HEK293 (cell line): ENCODE data around the gene LRRC72.

Experiments used
- CTCF ChIA-PET: fragments of 350-600 bp; formaldehyde crosslinking; extraction: SDS; loops from one replicate; lab custom pipeline; 2021; ENCODE audit warnings: antibody characterized with exemption; lab: Yijun Ruan, JAX
- POLR2A ChIA-PET: fragments of 300-600 bp; formaldehyde crosslinking; extraction: SDS; loops from one replicate; lab custom pipeline; 2020; ENCODE audit warnings: antibody characterized with exemption, inconsistent platforms; lab: Yijun Ruan, JAX
- H3K27ac ChIP-seq: fragments of 200-500 bp; sonication (Bioruptor generic); 2 replicates; pipeline ENCODE4 v1.5.1; 2014; ENCODE audit warnings: low read depth, low read length, control low read depth, inconsistent platforms; ENCODE audit errors: extremely low read depth
- H3K36me3 ChIP-seq, 2 experiments: fragments of 200-500 bp in 1 of 2; sonication (Bioruptor generic) in 1 of 2; 1 replicate in 1 of 2; 2 replicates in 1 of 2; pipeline ENCODE4 v1.5.1; 2014 to 2017; ENCODE audit warnings: inconsistent platforms in 2 of 2, low read length in 2 of 2; ENCODE audit not compliant: control insufficient read depth in 2 of 2, insufficient read depth in 1 of 2
- H3K4me1 ChIP-seq: fragments of 200-500 bp; sonication (Bioruptor generic); 2 replicates; pipeline ENCODE4 v1.5.1; 2014; ENCODE audit warnings: mild to moderate bottlenecking, low read length, inconsistent platforms; ENCODE audit not compliant: control insufficient read depth, insufficient read depth
- H3K4me3 ChIP-seq: 2 replicates; pipeline ENCODE4 v1.5.1; 2011; ENCODE audit warnings: low read depth, mild to moderate bottlenecking, control low read depth, low read length, moderate library complexity
- H3K9me3 ChIP-seq: fragments of 200-500 bp; sonication (Bioruptor generic); 2 replicates; pipeline ENCODE4 v1.5.1; 2014; ENCODE audit warnings: low read depth, low read length, inconsistent platforms; ENCODE audit not compliant: control insufficient read depth, insufficient read depth
- KLF8 ChIP-seq: fragments of 450-650 bp; formaldehyde crosslinking; IDR thresholded peaks from 2 replicates; pipeline ENCODE4 v1.5.1; 2016; ENCODE audit warnings: missing biosample characterization, missing genetic modification characterization
- MYNN ChIP-seq: fragments of 450-650 bp; formaldehyde crosslinking; IDR thresholded peaks from 2 replicates; pipeline ENCODE4 v1.5.1; 2016; ENCODE audit warnings: missing biosample characterization, missing genetic modification characterization, borderline replicate concordance
- OVOL3 ChIP-seq: fragments of 450-650 bp; formaldehyde crosslinking; IDR thresholded peaks from 2 replicates; pipeline ENCODE4 v1.5.1; 2016; ENCODE audit warnings: missing biosample characterization, missing genetic modification characterization
- SCRT2 ChIP-seq: fragments of 450-650 bp; formaldehyde crosslinking; IDR thresholded peaks from 2 replicates; pipeline ENCODE4 v1.5.1; 2016; ENCODE audit warnings: missing biosample characterization, missing genetic modification characterization
- SETDB1 ChIP-seq: IDR thresholded peaks from one replicate; pipeline ENCODE4 v1.6.1; 2017; ENCODE audit warnings: mild to moderate bottlenecking, low read length, moderate library complexity, mixed read lengths; ENCODE audit not compliant: insufficient read length
- ZBTB7A ChIP-seq: fragments of 450-650 bp; formaldehyde crosslinking; IDR thresholded peaks from 2 replicates; pipeline ENCODE4 v1.5.1; 2016; ENCODE audit warnings: low read depth, missing biosample characterization, missing genetic modification characterization
- ZNF112 ChIP-seq: fragments of 450-650 bp; formaldehyde crosslinking; IDR thresholded peaks from 2 replicates; pipeline ENCODE4 v1.5.0; 2017; ENCODE audit warnings: missing biosample characterization, missing genetic modification characterization
- ZNF121 ChIP-seq: fragments of 450-650 bp; formaldehyde crosslinking; IDR thresholded peaks from 2 replicates; pipeline ENCODE4 v1.5.1; 2016; ENCODE audit warnings: missing biosample characterization, missing genetic modification characterization
- ZNF133 ChIP-seq: fragments of 450-650 bp; formaldehyde crosslinking; IDR thresholded peaks from 2 replicates; pipeline ENCODE4 v1.5.1; 2016; ENCODE audit warnings: missing biosample characterization, missing genetic modification characterization
- ZNF157 ChIP-seq: fragments of 450-650 bp; formaldehyde crosslinking; IDR thresholded peaks from 2 replicates; pipeline ENCODE4 v1.5.1; 2016; ENCODE audit warnings: missing biosample characterization, missing genetic modification characterization
- ZNF366 ChIP-seq: fragments of 450-650 bp; formaldehyde crosslinking; conservative IDR thresholded peaks from 2 replicates; pipeline ENCODE4 v1.5.1; 2016; ENCODE audit warnings: missing biosample characterization, missing genetic modification characterization
- ZNF394 ChIP-seq: fragments of 450-650 bp; formaldehyde crosslinking; IDR thresholded peaks from 2 replicates; pipeline ENCODE4 v1.5.1; 2016; ENCODE audit warnings: missing biosample characterization, missing genetic modification characterization, mild to moderate bottlenecking, moderate library complexity, borderline replicate concordance
- ZNF48 ChIP-seq: fragments of 450-650 bp; formaldehyde crosslinking; IDR thresholded peaks from 2 replicates; pipeline ENCODE4 v1.5.1; 2016; ENCODE audit warnings: missing biosample characterization, missing genetic modification characterization
- ZNF521 ChIP-seq: fragments of 450-650 bp; formaldehyde crosslinking; IDR thresholded peaks from 2 replicates; pipeline ENCODE4 v1.5.1; 2017; ENCODE audit warnings: missing biosample characterization, mild to moderate bottlenecking, missing genetic modification characterization
- ZNF555 ChIP-seq: fragments of 450-650 bp; formaldehyde crosslinking; conservative IDR thresholded peaks from 2 replicates; pipeline ENCODE4 v1.5.1; 2017; ENCODE audit warnings: missing biosample characterization, mild to moderate bottlenecking, missing genetic modification characterization, inconsistent platforms
- ZNF558 ChIP-seq: fragments of 450-650 bp; formaldehyde crosslinking; IDR thresholded peaks from 2 replicates; pipeline ENCODE4 v1.5.1; 2016; ENCODE audit warnings: missing biosample characterization, missing genetic modification characterization
- ZNF623 ChIP-seq: fragments of 450-650 bp; formaldehyde crosslinking; IDR thresholded peaks from 2 replicates; pipeline ENCODE4 v1.5.1; 2016; ENCODE audit warnings: missing biosample characterization, missing genetic modification characterization
- ZNF658 ChIP-seq: fragments of 450-650 bp; formaldehyde crosslinking; IDR thresholded peaks from 2 replicates; pipeline ENCODE4; 2016; ENCODE audit warnings: missing biosample characterization, missing genetic modification characterization
- ZNF707 ChIP-seq: fragments of 450-650 bp; formaldehyde crosslinking; IDR thresholded peaks from 2 replicates; pipeline ENCODE4 v1.5.1; 2016; ENCODE audit warnings: missing biosample characterization, missing genetic modification characterization
- ZNF747 ChIP-seq: fragments of 450-650 bp; formaldehyde crosslinking; IDR thresholded peaks from 2 replicates; pipeline ENCODE4 v1.5.1; 2016; ENCODE audit warnings: missing biosample characterization, missing genetic modification characterization
- ZNF837 ChIP-seq: fragments of 450-650 bp; formaldehyde crosslinking; IDR thresholded peaks from 2 replicates; pipeline ENCODE4 v1.5.1; 2016; ENCODE audit warnings: missing biosample characterization, missing genetic modification characterization
- TF ChIP-seq, protein P1 (sequence below): fragments of 450-650 bp; formaldehyde crosslinking; IDR thresholded peaks from 2 replicates; pipeline ENCODE4 v1.5.1; 2016; ENCODE audit warnings: missing biosample characterization, missing genetic modification characterization
- TF ChIP-seq, protein P2 (sequence below): fragments of 450-650 bp; formaldehyde crosslinking; IDR thresholded peaks from 2 replicates; pipeline ENCODE4 v1.5.1; 2016; ENCODE audit warnings: missing biosample characterization, missing genetic modification characterization
- TF ChIP-seq, protein P3 (sequence below): fragments of 450-650 bp; formaldehyde crosslinking; IDR thresholded peaks from 2 replicates; pipeline ENCODE4 v1.5.1; 2017; ENCODE audit warnings: missing biosample characterization, missing genetic modification characterization

Gene LRRC72

DNA sequence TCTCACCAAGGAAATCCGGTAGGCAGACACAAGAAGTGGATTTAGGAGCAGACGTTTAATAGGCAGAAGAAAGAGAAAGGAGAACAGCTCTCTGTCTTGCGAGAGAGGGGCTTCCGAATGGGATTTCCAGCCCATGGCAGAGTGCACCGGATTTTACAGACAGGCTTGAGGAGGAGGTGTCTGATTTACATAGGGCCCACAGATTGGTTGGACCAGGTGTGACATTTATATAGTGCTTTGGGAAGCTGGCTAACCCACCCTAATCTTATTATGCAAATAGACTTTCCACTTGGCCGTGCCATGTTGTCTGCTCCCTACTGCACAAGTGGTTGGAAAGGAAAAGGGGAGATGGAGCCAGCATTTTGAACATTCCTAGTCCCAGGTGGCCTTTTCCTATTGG, 61.2 kb downstream of the LRRC72 start:
- Histone ChIP-seq H3K9me3 (no peaks in the 10 kb centered on the region), H3K4me1 (no peaks in the 10 kb centered on the region)
- TF ChIP-seq KLF8 (tag by site-specific recombination) = no peak
- no peak for TF ChIP-seq ZBTB7A
- TF ChIP-seq, protein P1, sequence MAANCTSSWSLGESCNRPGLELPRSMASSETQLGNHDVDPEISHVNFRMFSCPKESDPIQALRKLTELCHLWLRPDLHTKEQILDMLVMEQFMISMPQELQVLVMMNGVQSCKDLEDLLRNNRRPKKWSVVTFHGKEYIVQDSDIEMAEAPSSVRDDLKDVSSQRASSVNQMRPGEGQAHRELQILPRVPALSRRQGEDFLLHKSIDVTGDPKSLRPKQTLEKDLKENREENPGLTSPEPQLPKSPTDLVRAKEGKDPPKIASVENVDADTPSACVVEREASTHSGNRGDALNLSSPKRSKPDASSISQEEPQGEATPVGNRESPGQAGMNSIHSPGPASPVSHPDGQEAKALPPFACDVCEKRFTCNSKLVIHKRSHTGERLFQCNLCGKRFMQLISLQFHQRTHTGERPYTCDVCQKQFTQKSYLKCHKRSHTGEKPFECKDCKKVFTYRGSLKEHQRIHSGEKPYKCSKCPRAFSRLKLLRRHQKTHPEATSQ = no peak
- no peak for TF ChIP-seq ZNF133 (tag by site-specific recombination)
- TF ChIP-seq, all 188 proteins: peak for 0
- no peak overlapping the region for H3K4me3 ChIP-seq
- H3K36me3 ChIP-seq = no peaks in the 10 kb centered on the region
- POLR2A ChIA-PET = no interaction called here
- CTCF ChIA-PET = interaction anchor here (0.5 to 1.2 kb wide), 2 partner anchors 22 kb away, joined by 3 to 5 read pairs; no protein-coding TSS in a partner anchor
- no peak overlapping the region for H3K27ac ChIP-seq

DNA sequence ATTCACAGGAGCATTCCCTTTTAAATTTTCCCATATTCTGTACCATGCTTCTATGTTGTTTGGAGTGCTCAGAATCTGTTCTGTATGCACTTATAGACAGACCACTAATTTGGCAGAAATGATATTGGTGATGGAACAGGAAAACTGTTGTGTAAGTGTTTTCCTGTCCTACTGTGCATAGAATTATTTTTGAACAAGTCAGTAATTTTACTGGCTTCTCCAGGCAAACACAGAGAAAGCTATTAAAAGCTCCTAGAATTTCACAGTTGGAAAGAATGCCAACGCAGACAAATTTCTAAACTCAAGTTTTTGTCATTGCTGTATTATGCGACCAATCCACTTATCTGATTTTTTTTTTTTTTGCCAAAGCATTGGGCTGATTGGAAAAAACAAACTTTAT, 63.3 kb downstream of the LRRC72 start:
- Histone ChIP-seq H3K4me3 (no peak overlapping the region), H3K27ac (no peak overlapping the region), H3K36me3 (no peaks in the 10 kb centered on the region), H3K9me3 (no peaks in the 10 kb centered on the region), H3K4me1 (no peaks in the 10 kb centered on the region)
- TF ChIP-seq SETDB1 = no peak
- TF ChIP-seq KLF8 (tag by site-specific recombination) = no peak
- no peak for TF ChIP-seq ZNF623 (tag by site-specific recombination)
- TF ChIP-seq ZNF366 (tag by site-specific recombination) = no peak
- no peak for TF ChIP-seq ZNF121
- TF ChIP-seq, protein P2, sequence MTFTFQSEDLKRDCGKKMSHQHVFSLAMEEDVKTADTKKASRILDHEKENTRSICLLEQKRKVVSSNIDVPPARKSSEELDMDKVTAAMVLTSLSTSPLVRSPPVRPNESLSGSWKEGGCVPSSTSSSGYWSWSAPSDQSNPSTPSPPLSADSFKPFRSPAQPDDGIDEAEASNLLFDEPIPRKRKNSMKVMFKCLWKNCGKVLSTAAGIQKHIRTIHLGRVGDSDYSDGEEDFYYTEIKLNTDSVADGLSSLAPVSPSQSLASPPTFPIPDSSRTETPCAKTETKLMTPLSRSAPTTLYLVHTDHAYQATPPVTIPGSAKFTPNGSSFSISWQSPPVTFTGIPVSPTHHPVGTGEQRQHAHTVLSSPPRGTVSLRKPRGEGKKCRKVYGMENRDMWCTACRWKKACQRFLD (tag by site-specific recombination) = no peak
- no peak for TF ChIP-seq ZNF747 (tag by site-specific recombination)
- no peak for TF ChIP-seq ZNF521 (tag by site-specific recombination)
- no peak for TF ChIP-seq ZNF394 (tag by site-specific recombination)
- TF ChIP-seq ZNF658 (tag by site-specific recombination) = no peak
- TF ChIP-seq ZNF837 (tag by site-specific recombination) = no peak
- no peak for TF ChIP-seq ZNF157 (tag by site-specific recombination)
- TF ChIP-seq ZNF558 (tag by site-specific recombination) = no peak
- TF ChIP-seq, protein P3, sequence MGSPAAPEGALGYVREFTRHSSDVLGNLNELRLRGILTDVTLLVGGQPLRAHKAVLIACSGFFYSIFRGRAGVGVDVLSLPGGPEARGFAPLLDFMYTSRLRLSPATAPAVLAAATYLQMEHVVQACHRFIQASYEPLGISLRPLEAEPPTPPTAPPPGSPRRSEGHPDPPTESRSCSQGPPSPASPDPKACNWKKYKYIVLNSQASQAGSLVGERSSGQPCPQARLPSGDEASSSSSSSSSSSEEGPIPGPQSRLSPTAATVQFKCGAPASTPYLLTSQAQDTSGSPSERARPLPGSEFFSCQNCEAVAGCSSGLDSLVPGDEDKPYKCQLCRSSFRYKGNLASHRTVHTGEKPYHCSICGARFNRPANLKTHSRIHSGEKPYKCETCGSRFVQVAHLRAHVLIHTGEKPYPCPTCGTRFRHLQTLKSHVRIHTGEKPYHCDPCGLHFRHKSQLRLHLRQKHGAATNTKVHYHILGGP (tag by site-specific recombination) = no peak
- no peak for TF ChIP-seq ZNF48
- no peak for TF ChIP-seq ZNF707 (tag by site-specific recombination)
- CTCF ChIA-PET = interaction anchor here (0.6 kb wide), 1 partner anchor 30 kb away, joined by 5 read pairs; no protein-coding TSS in a partner anchor
- POLR2A ChIA-PET = no interaction called here

DNA sequence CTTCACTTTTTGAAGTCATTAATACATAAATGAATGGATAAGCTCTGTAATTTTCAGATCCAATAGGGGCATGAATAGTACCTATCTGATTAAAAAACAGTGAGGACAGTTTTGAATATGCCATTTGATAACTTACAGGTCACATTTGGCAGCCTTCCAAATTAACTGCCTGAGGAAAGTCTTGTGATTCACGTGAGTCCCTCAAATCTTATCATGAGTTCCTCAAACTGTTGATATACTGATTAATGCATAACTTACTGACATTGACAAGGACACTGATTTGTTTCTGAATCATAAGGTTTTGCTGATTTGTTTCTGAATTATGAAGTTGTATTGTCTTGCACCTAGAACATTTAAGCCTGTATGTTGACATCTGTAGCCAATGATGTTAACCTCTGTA, 63.8 kb downstream of the LRRC72 start:
- H3K36me3 ChIP-seq = no peaks in the 10 kb centered on the region
- no peaks in the 10 kb centered on the region for H3K4me1 ChIP-seq
- H3K4me3 ChIP-seq = no peak overlapping the region
- no peak overlapping the region for H3K27ac ChIP-seq
- CTCF ChIA-PET = no interaction called here
- no peaks in the 10 kb centered on the region for H3K9me3 ChIP-seq
- TF ChIP-seq ZNF555 (no peak), SCRT2 (tag by site-specific recombination) (0 out of 2 replicates have a peak, but pooled peaks have one; percentile 31), MYNN (no peak), ZNF112 (tag by site-specific recombination) (no peak), ZNF623 (tag by site-specific recombination) (no peak), OVOL3 (tag by site-specific recombination) (no peak)
- POLR2A ChIA-PET = no interaction called here
